GM21528 (cell line): Measurements from ENCODE around the gene KCNK5.

ENCODE experiments used
- ATAC-seq: cut with Tn5 transposase; IDR thresholded peaks from one replicate; pipeline ENCODE4 v1.9.1; 2021; ENCODE audit warnings: mild to moderate bottlenecking, moderate library complexity; ENCODE audit not compliant: unreplicated experiment, low FRiP score

The KCNK5 gene, protein sequence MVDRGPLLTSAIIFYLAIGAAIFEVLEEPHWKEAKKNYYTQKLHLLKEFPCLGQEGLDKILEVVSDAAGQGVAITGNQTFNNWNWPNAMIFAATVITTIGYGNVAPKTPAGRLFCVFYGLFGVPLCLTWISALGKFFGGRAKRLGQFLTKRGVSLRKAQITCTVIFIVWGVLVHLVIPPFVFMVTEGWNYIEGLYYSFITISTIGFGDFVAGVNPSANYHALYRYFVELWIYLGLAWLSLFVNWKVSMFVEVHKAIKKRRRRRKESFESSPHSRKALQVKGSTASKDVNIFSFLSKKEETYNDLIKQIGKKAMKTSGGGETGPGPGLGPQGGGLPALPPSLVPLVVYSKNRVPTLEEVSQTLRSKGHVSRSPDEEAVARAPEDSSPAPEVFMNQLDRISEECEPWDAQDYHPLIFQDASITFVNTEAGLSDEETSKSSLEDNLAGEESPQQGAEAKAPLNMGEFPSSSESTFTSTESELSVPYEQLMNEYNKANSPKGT

DNA sequence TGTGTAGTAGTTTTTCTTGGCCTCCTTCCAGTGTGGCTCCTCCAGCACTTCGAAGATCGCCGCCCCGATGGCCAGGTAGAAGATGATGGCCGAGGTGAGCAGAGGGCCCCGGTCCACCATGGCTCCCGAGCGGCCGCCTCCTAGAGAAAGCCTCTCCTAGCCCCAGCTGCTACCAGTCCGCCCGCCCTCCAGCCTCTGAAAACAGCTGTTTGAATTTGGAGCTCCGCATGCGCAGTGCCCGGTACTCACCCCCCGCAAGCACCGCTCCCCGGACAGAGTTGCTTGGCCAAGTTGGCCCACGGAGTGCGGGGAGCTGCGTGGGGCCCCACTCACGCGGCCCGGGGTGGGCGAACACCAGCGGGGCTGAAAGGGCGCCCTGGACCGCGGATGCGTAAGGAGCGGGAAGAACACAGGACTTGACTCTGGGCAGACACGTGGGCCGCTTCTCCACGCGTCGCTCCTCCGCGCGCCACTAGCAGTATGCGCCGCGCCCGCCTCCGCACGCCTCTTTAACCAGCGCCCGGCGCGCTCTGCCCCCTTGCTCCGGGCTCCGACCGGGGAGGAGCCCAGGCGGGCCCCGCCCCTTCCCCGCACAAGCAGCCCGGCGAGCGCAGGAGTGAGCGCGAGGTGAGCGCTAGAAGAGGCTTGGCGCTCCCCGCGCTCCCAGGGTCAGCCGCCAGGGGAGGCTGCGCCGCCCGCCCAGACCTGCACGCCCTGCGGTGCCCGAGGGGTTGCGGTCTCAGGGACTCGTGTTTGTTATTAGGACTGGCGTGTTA is at the start of gene KCNK5:
Gene KCNK5, minus strand, starts transcription at position 484 of the 776 bp plus-strand sequence. Its CDS starts 364 bp downstream, at position 120.
- ATAC-seq, result no peak

GRCh38 chr6:39276379-39276995 is 47.2 kb upstream of the KCNK5 start:
- no peak for ATAC-seq

DNA sequence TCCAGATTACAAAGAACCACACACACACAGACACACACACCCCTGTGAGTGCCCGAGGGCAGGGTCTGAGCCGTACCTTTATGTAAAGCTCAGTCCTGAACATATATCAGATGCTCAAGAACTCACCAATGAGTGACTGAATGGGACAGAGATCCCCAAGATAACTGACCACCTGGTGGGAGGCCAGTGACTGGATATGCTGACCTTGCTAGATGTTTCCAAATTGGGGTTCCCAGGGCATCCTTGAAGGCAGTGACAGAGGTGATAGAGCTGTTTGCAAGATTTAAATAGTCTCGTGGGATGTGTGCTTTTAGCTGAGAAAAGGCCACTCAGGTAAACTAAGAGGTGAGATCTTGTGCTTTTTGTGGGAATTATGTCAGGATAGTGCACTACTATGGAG is 45.6 kb upstream of the KCNK5 start:
- ATAC-seq, result no peak

DNA sequence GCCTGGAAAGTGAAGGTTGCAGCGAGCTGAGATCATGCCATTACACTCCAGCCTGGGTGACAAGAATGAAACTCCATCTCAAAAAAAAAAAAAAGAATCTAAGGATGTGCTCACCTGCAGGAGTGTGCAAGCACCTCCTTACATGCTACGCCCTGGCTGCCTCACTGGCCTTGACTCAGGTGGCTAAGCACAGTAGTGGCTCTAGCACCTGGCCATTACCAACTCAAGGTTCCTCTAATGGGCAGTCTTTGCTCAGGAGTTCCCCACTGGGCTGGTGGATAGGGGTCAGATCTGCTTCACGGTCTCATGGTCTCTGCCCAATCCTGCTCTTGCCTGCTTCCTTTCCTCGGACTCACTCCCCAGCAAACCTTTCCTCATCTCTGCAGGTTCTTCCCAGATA is 45.2 kb upstream of the KCNK5 start:
- no peak for ATAC-seq

DNA sequence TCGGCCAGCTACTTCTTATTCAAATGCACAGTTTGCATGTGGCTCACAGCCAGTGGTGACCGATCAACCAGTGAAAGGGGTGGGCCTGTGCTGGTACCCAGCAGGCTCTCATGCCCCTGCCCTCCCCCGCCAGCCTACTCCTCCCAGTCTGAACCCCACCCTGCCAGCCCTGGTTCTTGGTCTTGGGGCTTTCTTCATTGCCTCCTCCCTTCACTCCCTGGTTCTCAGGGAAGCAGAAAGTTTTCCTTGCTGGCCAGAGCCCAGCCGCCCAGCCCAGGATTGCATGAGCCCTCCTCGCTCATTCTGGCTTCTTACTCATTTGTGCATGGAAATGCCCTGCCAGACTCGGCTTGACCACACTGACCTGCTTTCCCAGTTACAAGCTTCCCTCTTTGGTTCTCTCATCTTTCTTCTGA is 44.1 kb upstream of the KCNK5 start:
- ATAC-seq, result no peak

DNA sequence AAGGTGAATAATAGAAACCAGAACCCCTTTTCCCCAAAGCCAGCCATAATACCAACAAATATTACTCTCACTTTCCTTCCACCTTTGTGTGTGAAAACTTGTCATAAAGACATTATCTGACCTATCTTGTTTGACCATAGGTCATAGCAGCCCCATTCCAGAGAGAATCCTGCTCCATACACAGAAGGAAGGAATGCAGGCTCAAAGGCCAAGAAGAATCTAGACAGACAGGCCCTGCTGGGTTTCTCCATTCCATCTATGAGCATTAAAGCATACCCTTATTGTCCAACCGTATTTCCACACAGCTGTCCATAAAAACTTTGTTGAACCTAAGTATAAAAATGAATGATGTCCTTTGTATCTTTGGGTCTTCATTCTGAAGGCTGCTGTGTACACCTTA is 40.7 kb upstream of the KCNK5 start:
- ATAC-seq, result no peak

GRCh38 chr6:39268721-39269120 is 39.4 kb upstream of the KCNK5 start:
- ATAC-seq, result no peak

- ATAC-seq, result no peak
Measured at GRCh38 chr6:39268171-39268570, 38.9 kb upstream of the KCNK5 start.

DNA sequence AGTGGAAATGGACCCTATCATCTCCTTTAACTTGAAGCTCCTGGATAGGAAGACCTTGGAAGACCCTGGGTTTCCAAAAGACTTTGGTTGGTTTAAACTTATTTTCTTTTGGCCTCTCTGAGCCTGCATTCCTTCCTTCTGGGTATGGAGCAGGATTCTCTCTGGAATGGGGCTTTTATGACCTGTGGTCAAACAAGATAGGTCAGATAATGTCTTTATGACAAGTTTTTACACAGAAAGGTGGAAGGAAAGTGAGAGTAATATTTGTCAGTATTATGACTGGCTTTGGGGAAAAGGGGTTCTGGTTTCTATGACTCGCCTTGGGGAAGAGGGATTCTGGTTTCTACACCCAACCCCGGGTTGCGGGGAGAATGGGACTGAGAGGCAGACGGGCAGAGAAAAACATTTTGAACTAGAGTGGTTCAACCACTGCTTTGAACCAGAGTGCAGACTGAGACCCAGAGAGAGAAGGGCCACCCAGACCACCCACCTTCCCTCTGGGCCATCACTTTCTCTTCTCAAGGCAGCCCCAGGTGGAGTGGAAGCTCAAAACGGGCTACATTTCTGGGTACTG is 37.6 kb upstream of the KCNK5 start:
- no peak for ATAC-seq

GRCh38 chr6:39266375-39266774 is 37.1 kb upstream of the KCNK5 start:
- no peak for ATAC-seq

- no peak for ATAC-seq
Measured at GRCh38 chr6:39263303-39264037, 34.2 kb upstream of the KCNK5 start.

GRCh38 chr6:39261751-39262150 is 32.5 kb upstream of the KCNK5 start:
- no peak for ATAC-seq

DNA sequence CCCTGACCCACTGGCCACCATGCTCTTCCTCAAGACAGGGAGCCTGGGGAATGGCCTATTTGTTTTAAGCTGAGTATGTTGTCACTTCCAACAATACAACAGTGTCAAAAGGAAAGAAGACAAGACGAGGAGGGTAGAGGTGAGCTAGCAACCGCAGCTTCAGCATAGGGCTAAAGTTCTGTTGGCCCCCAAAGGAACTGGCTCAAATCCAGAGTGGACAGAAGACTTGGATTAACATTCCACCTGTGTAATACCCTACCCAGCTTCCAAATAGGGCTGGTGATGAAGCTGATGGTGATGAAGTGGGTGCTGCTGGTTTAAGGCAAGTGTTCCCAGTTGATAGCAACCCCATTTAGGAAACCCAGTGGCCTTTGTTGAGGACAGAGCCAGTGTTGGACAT is 31.7 kb upstream of the KCNK5 start:
- ATAC-seq, result no peak

DNA sequence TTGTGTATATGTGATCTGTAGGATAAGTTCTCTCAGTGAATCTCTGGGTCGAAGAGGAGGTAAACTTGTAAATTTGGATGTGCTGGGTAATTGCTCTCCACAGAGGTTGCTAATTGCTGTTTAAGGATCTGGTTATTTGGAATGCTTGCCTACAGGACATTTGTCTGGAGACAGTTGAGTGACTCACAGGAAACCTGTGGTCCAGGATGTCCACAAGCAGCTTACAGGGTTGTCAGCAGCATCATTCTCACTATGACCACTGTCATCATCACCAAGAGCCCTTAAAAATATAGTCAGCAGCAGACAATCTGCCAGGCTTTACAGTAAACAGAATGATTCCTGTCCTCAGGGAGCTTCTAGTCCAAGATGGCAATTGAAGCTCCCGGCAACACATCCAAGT is 31.2 kb upstream of the KCNK5 start:
- ATAC-seq, result no peak

DNA sequence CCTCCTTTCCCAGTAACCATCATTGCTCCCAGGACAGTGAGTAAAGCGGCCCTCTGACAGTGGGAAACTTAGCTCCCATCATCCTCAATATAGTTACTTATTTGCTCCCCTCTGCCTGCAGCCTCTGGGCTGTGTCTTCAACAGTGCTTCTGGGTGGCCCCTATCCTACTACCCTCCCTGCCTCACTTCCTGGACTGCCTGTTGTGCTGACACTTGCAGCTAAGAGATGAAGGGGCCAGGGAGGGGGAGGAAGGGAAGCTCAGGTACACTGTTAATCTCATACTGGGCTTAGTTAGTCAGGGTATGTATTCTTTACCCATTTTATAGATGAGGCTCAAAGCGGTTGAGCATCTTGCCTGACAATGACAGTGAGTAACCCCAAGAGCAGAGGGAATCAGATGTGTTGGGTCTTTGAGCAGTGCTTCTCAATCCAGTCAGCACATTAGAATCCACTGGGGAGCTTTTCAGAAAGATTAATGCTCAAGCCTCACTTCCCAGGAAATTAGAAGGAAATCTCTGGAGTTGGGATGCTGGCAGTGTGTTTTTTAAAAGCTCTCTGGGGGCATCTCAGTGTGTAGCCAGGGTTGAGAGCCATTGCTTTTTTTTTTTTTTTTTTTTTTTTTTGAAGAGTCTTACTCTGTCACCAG is 27.1 kb upstream of the KCNK5 start:
- no peak for ATAC-seq

GRCh38 chr6:39254999-39255535 is 25.8 kb upstream of the KCNK5 start:
- no peak for ATAC-seq

DNA sequence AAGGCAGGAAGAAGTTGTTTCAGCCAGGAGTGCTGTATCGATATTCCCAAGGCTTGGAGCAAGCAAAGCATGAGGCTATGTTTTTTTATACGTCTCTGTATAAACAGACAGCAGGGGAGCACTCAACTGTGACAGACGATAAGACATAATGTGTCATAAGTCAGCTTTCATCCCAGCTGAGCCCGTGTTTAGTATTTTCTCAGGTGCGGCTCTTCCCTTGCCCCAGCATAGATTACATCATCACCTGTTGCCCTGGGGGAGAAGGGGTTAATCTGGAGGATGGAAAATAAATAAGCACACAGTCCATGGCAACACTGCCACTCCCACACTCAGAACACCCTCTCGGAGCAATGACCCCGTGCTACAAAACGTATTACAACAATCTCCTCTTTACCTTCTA is 22.1 kb upstream of the KCNK5 start:
- no peak for ATAC-seq

DNA sequence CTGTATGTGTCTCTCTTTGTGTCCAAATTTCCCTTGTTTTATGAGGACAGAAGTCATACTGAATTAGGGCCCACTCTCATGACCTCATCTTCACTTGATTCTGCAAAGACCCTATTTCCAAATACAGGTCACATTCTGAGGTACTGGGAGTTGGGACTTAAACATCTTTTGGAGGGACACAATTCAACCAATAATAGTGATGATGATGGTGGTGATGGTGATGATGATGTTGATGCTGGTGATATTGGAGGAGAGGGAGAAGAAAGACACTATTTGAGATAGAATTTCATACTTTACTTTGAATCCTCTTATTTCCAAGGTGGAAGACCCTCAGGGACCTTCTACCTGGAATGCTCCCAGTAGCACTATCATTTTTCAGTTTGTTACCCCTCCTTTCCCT is 21.2 kb upstream of the KCNK5 start:
- no peak for ATAC-seq

- no peak for ATAC-seq
Measured at GRCh38 chr6:39249278-39249677, 20.0 kb upstream of the KCNK5 start.
